HEK293 (cell line): ENCODE data around the gene PBX3.

Experiments
- CTCF ChIA-PET: fragments of 350-600 bp; formaldehyde crosslinking; extraction: SDS; loops from one replicate; lab custom pipeline; 2021; ENCODE audit warnings: antibody characterized with exemption; lab: Yijun Ruan, JAX
- POLR2A ChIA-PET: fragments of 300-600 bp; formaldehyde crosslinking; extraction: SDS; loops from one replicate; lab custom pipeline; 2020; ENCODE audit warnings: antibody characterized with exemption, inconsistent platforms; lab: Yijun Ruan, JAX
- H3K27ac ChIP-seq: fragments of 200-500 bp; sonication (Bioruptor generic); 2 replicates; pipeline ENCODE4 v1.5.1; 2014; ENCODE audit warnings: low read depth, low read length, control low read depth, inconsistent platforms; ENCODE audit errors: extremely low read depth
- H3K36me3 ChIP-seq, 2 experiments: fragments of 200-500 bp in 1 of 2; sonication (Bioruptor generic) in 1 of 2; 1 replicate in 1 of 2; 2 replicates in 1 of 2; pipeline ENCODE4 v1.5.1; 2014 to 2017; ENCODE audit warnings: inconsistent platforms in 2 of 2, low read length in 2 of 2; ENCODE audit not compliant: control insufficient read depth in 2 of 2, insufficient read depth in 1 of 2
- H3K4me1 ChIP-seq: fragments of 200-500 bp; sonication (Bioruptor generic); 2 replicates; pipeline ENCODE4 v1.5.1; 2014; ENCODE audit warnings: mild to moderate bottlenecking, low read length, inconsistent platforms; ENCODE audit not compliant: control insufficient read depth, insufficient read depth
- H3K4me3 ChIP-seq: 2 replicates; pipeline ENCODE4 v1.5.1; 2011; ENCODE audit warnings: low read depth, mild to moderate bottlenecking, control low read depth, low read length, moderate library complexity
- H3K9me3 ChIP-seq: fragments of 200-500 bp; sonication (Bioruptor generic); 2 replicates; pipeline ENCODE4 v1.5.1; 2014; ENCODE audit warnings: low read depth, low read length, inconsistent platforms; ENCODE audit not compliant: control insufficient read depth, insufficient read depth
- HOXD13 ChIP-seq: sonication (generic); formaldehyde crosslinking; IDR thresholded peaks from 2 replicates; pipeline ENCODE4 v1.8.0; 2022; ENCODE audit warnings: missing genetic modification reagents, borderline replicate concordance
- RBAK ChIP-seq: fragments of 450-650 bp; formaldehyde crosslinking; IDR thresholded peaks from 2 replicates; pipeline ENCODE4 v1.5.1; 2016; ENCODE audit warnings: missing biosample characterization, missing genetic modification characterization
- YY1 ChIP-seq: fragments of 450-650 bp; formaldehyde crosslinking; IDR thresholded peaks from 2 replicates; pipeline ENCODE4 v1.5.1; 2018; ENCODE audit warnings: missing biosample characterization, missing genetic modification characterization
- ZBTB1 ChIP-seq: fragments of 450-650 bp; formaldehyde crosslinking; IDR thresholded peaks from 2 replicates; pipeline ENCODE4 v1.5.1; 2016; ENCODE audit warnings: missing biosample characterization, missing genetic modification characterization
- ZBTB20 ChIP-seq: fragments of 450-650 bp; formaldehyde crosslinking; IDR thresholded peaks from 2 replicates; pipeline ENCODE4 v1.5.1; 2016; ENCODE audit warnings: missing biosample characterization, missing genetic modification characterization
- ZBTB6 ChIP-seq: fragments of 450-650 bp; formaldehyde crosslinking; IDR thresholded peaks from 2 replicates; pipeline ENCODE4 v1.5.1; 2017; ENCODE audit warnings: missing biosample characterization, missing genetic modification characterization
- ZFP37 ChIP-seq: fragments of 450-650 bp; formaldehyde crosslinking; IDR thresholded peaks from 2 replicates; pipeline ENCODE4 v1.5.1; 2016; ENCODE audit warnings: missing biosample characterization, missing genetic modification characterization
- ZNF10 ChIP-seq: fragments of 450-650 bp; formaldehyde crosslinking; IDR thresholded peaks from 2 replicates; pipeline ENCODE4 v1.5.1; 2017; ENCODE audit warnings: missing biosample characterization, missing genetic modification characterization
- ZNF121 ChIP-seq: fragments of 450-650 bp; formaldehyde crosslinking; IDR thresholded peaks from 2 replicates; pipeline ENCODE4 v1.5.1; 2016; ENCODE audit warnings: missing biosample characterization, missing genetic modification characterization
- ZNF157 ChIP-seq: fragments of 450-650 bp; formaldehyde crosslinking; IDR thresholded peaks from 2 replicates; pipeline ENCODE4 v1.5.1; 2016; ENCODE audit warnings: missing biosample characterization, missing genetic modification characterization
- ZNF223 ChIP-seq: fragments of 450-650 bp; formaldehyde crosslinking; IDR thresholded peaks from 2 replicates; pipeline ENCODE4 v1.5.1; 2016; ENCODE audit warnings: missing biosample characterization, missing genetic modification characterization
- ZNF521 ChIP-seq: fragments of 450-650 bp; formaldehyde crosslinking; IDR thresholded peaks from 2 replicates; pipeline ENCODE4 v1.5.1; 2017; ENCODE audit warnings: missing biosample characterization, mild to moderate bottlenecking, missing genetic modification characterization
- ZNF548 ChIP-seq: fragments of 450-650 bp; formaldehyde crosslinking; IDR thresholded peaks from 2 replicates; pipeline ENCODE4 v1.5.1; 2016; ENCODE audit warnings: missing biosample characterization, missing genetic modification characterization
- ZNF677 ChIP-seq: fragments of 450-650 bp; IDR thresholded peaks from 2 replicates; pipeline ENCODE4 v1.5.0; 2018; ENCODE audit warnings: missing biosample characterization, mild to moderate bottlenecking, missing genetic modification characterization, moderate library complexity
- ZNF747 ChIP-seq: fragments of 450-650 bp; formaldehyde crosslinking; IDR thresholded peaks from 2 replicates; pipeline ENCODE4 v1.5.1; 2016; ENCODE audit warnings: missing biosample characterization, missing genetic modification characterization
- ZNF768 ChIP-seq: fragments of 450-650 bp; formaldehyde crosslinking; IDR thresholded peaks from 2 replicates; pipeline ENCODE4 v1.5.1; 2018; ENCODE audit warnings: missing biosample characterization, mild to moderate bottlenecking, missing genetic modification characterization
- TF ChIP-seq, protein P1 (sequence below): fragments of 450-650 bp; formaldehyde crosslinking; IDR thresholded peaks from 2 replicates; pipeline ENCODE4 v1.5.1; 2016; ENCODE audit warnings: missing biosample characterization, missing genetic modification characterization, borderline replicate concordance
- TF ChIP-seq, protein P2 (sequence below): sonication (generic); formaldehyde crosslinking; IDR thresholded peaks from 2 replicates; pipeline ENCODE4 v1.8.1; 2022; ENCODE audit warnings: mild to moderate bottlenecking, moderate library complexity, missing genetic modification reagents

Gene PBX3

DNA sequence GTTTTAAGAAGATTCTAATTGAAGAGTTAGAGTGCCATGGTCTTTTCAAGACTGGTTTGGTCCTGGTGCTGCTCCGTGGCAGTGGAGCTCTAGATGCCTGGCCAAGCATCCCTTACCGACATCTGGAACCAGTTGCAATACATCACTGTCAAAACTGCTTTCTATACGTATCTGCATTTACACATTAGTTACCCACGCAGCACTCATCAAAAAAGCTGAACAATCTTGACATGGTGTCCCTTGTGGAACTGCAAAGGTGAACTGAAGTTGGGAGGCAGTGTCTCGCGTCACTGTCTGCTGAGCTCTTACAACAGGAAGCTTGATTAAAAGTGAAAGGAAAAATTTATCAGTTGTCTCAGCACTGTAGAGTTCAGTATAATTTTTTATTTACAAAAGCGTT, 82.6 kb downstream of the PBX3 start (continued):
- TF ChIP-seq, protein P1, sequence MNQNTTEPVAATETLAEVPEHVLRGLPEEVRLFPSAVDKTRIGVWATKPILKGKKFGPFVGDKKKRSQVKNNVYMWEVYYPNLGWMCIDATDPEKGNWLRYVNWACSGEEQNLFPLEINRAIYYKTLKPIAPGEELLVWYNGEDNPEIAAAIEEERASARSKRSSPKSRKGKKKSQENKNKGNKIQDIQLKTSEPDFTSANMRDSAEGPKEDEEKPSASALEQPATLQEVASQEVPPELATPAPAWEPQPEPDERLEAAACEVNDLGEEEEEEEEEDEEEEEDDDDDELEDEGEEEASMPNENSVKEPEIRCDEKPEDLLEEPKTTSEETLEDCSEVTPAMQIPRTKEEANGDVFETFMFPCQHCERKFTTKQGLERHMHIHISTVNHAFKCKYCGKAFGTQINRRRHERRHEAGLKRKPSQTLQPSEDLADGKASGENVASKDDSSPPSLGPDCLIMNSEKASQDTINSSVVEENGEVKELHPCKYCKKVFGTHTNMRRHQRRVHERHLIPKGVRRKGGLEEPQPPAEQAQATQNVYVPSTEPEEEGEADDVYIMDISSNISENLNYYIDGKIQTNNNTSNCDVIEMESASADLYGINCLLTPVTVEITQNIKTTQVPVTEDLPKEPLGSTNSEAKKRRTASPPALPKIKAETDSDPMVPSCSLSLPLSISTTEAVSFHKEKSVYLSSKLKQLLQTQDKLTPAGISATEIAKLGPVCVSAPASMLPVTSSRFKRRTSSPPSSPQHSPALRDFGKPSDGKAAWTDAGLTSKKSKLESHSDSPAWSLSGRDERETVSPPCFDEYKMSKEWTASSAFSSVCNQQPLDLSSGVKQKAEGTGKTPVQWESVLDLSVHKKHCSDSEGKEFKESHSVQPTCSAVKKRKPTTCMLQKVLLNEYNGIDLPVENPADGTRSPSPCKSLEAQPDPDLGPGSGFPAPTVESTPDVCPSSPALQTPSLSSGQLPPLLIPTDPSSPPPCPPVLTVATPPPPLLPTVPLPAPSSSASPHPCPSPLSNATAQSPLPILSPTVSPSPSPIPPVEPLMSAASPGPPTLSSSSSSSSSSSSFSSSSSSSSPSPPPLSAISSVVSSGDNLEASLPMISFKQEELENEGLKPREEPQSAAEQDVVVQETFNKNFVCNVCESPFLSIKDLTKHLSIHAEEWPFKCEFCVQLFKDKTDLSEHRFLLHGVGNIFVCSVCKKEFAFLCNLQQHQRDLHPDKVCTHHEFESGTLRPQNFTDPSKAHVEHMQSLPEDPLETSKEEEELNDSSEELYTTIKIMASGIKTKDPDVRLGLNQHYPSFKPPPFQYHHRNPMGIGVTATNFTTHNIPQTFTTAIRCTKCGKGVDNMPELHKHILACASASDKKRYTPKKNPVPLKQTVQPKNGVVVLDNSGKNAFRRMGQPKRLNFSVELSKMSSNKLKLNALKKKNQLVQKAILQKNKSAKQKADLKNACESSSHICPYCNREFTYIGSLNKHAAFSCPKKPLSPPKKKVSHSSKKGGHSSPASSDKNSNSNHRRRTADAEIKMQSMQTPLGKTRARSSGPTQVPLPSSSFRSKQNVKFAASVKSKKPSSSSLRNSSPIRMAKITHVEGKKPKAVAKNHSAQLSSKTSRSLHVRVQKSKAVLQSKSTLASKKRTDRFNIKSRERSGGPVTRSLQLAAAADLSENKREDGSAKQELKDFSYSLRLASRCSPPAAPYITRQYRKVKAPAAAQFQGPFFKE (tag by site-specific recombination) = no peak
- TF ChIP-seq, protein P2, sequence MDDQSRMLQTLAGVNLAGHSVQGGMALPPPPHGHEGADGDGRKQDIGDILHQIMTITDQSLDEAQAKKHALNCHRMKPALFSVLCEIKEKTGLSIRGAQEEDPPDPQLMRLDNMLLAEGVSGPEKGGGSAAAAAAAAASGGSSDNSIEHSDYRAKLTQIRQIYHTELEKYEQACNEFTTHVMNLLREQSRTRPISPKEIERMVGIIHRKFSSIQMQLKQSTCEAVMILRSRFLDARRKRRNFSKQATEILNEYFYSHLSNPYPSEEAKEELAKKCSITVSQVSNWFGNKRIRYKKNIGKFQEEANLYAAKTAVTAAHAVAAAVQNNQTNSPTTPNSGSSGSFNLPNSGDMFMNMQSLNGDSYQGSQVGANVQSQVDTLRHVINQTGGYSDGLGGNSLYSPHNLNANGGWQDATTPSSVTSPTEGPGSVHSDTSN (CRISPR knock-in tag) = no peak
- TF ChIP-seq RBAK (tag by site-specific recombination) (no peak), ZNF768 (no peak), ZNF157 (tag by site-specific recombination) (no peak), ZNF677 (tag by site-specific recombination) (no peak), HOXD13 (CRISPR knock-in tag) (no peak), ZNF747 (tag by site-specific recombination) (no peak), ZFP37 (no peak)
- TF ChIP-seq, all 188 proteins: peak for 0

GRCh38 chr9:125831054-125831453, 83.9 kb downstream of the PBX3 start:
- Histone ChIP-seq H3K27ac (no peak overlapping the region), H3K4me3 (no peak overlapping the region), H3K36me3 (no peaks in the 10 kb centered on the region), H3K9me3 (no peaks in the 10 kb centered on the region)
- ChIA-PET POLR2A (interaction anchor here (0.7 kb wide), 1 partner anchor 18 kb away, joined by 3 read pairs; no protein-coding TSS in a partner anchor), CTCF (interaction anchor here (0.6 kb wide), 1 partner anchor 91 kb away, joined by 3 read pairs; no protein-coding TSS in a partner anchor)
- TF ChIP-seq ZNF223 (tag by site-specific recombination) (no peak), YY1 (no peak), ZNF521 (tag by site-specific recombination) (no peak), ZNF10 (tag by site-specific recombination) (no peak), ZBTB1 (tag by site-specific recombination) (no peak), ZBTB20 (tag by site-specific recombination) (no peak), ZNF548 (tag by site-specific recombination) (no peak), ZNF121 (tag by site-specific recombination) (no peak), ZBTB6 (tag by site-specific recombination) (no peak)
- TF ChIP-seq, all 188 proteins: peak for 0
- no peaks in the 10 kb centered on the region for H3K4me1 ChIP-seq
